HG02885 (cell line): ENCODE measurements around the gene RP9.
"Not testable (repeated sequence)": the region's sequence is repeated elsewhere in the genome, so short reads cannot be mapped to it uniquely, and the experiment has no call there.

Experiments used
- ATAC-seq: cut with Tn5 transposase; IDR thresholded peaks from one replicate; pipeline ENCODE4 v1.9.1; 2021; ENCODE audit warnings: mild to moderate bottlenecking; ENCODE audit not compliant: unreplicated experiment, poor library complexity

Gene RP9

GRCh38 chr7:33107136-33108066, 1.8 kb downstream of the RP9 start:
- ATAC-seq, result peak; percentile 35

DNA sequence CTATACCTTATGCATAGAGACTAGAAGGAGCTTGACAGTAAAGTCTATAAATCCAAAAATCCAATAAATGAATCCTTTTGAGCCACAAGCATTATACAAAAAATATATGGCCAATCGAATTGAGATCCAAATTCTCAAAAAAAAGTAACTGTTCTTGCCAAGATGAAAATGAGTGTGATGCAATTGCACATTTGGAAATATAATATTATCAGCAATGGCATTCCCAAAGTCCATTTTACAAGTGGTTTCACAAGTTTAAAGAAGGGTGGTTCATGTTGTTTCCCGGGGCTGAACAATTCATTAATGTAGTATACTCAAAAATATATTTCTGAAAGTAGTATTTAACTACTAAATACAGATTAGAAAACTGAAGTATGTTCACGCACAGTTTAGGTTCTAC, 7.3 kb downstream of the RP9 start:
- ATAC-seq, result no peak

DNA sequence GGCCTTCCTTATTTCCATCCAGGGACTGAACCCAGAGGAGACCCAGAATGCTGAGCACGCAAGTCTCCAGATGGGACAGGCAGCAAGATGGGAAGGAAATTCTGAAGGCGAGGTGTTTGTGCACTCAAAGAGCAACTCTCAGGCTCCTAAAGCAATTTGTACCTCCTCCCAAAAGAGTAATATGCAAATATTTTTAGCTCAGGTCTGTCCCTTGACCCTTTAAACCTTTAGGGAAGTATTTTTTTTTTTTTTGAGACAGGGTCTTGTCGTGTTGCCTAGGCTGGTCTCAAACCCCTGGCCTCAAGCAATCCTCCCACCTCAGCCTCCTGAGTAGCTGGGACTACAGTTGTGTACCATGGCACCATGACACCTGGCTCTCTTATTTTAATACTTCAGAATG, 8.4 kb downstream of the RP9 start:
- no peak for ATAC-seq

- no peak for ATAC-seq
Measured at GRCh38 chr7:33099154-33099940, 9.9 kb downstream of the RP9 start.

GRCh38 chr7:33094745-33095275, 14.4 kb downstream of the RP9 start:
- ATAC-seq, result not testable (repeated sequence)

- ATAC-seq, result no peak
Measured at GRCh38 chr7:33093266-33093665, 15.9 kb downstream of the RP9 start.

- no peak for ATAC-seq
Measured at GRCh38 chr7:33091641-33092191, 17.5 kb downstream of the RP9 start.

- ATAC-seq, result no peak
Measured at GRCh38 chr7:33091111-33091531, 18.1 kb downstream of the RP9 start.

- no peak for ATAC-seq
Measured at GRCh38 chr7:33089142-33089541, 20.1 kb downstream of the RP9 start.

DNA sequence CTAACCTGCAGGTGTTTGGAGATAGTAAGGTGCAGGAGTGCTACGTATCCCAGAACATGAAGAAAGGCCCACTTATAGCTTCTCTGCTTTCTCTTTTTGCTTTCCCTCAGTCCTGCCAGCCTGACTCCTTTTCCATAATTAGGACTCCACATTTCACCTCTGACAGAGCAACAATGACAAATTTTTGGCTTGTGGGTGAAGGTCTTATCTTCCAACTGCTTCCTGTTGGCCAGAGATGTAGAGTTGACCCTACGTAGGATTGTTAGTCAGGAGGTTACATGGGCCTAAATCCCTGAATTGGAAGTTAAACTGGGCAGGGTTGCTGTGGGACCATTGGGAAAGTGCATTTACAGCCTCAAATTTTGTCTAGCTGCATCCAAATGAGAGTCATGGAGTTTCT, 21.3 kb downstream of the RP9 start:
- no peak for ATAC-seq

DNA sequence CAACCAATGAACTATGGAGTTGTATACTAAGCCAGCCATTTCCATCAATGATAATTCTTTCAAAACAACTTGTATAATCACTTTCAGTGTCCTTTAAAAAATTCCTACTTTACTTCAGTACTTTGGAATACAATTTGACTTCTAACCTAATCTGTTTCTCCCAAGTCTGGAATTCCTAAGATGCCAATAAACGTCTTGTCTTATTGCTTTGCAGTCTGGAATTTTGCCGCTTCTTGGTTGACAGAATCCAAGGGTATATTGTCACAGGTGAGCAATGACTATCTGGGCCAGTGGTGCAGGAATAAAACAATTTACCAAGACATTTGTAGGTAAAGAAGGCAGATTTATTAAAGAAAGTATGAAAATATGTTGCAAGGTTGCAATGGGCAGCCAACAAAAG, 21.8 kb downstream of the RP9 start:
- no peak for ATAC-seq

- no peak for ATAC-seq
Measured at GRCh38 chr7:33079763-33080690, 29.2 kb downstream of the RP9 start.

GRCh38 chr7:33079096-33079495, 30.1 kb downstream of the RP9 start:
- ATAC-seq, result no peak

- ATAC-seq, result no peak
Measured at GRCh38 chr7:33076737-33077136, 32.5 kb downstream of the RP9 start.

DNA sequence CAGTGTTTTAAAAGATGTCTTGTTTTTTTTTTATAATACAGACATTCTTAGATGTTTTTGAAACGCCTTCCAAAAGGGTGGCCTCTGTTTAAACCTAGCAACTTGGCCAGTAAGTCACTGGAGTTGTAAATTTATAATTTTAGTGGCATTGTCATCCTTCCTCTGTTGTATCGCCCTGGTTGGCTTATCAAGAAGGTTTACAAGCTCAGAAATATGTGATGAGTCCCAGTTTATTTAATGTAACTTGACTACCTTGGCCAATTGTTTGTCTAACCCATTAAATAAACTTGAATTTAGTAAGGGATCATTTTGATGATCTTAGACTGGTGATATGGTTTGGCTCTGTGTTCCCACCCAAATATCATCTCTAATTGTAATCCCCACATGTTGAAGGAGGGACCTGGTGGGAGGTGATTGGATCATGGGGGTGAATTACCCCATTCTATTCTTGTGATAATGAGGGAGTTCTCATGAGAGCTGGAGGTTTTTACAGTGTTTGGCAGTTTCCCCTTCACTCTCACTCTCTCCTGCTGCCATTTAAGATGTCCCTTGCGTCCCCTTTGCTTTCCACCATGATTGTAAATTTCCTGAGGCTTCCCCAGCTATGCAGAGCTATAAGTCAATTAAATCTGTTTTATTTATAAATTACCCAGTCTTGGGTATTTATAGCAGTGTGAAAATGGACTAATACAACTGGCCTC, 33.2 kb downstream of the RP9 start:
- ATAC-seq, result no peak

- ATAC-seq, result peak; percentile 55
Measured at GRCh38 chr7:33073243-33073642, 36.0 kb downstream of the RP9 start.

DNA sequence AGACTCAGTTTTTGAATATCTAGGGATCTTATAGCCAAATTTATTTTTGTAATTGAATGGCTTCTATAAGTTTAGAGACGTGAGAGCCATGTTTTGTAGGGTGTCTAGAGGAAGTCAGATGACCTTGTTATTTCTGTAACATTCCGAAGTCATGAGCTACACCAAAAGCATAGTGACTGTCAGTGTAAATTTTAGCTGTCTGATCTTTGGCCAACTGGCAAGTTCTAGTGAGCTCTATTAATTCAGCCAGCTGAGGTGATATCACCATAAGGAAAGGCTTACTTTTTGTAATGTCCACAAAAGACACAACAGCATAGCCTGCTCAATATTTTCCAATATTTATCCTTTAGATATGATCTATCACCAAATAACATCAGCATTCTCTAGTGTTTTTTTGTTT, 36.7 kb downstream of the RP9 start:
- no peak for ATAC-seq

GRCh38 chr7:33070831-33071230, 38.4 kb downstream of the RP9 start:
- no peak for ATAC-seq

DNA sequence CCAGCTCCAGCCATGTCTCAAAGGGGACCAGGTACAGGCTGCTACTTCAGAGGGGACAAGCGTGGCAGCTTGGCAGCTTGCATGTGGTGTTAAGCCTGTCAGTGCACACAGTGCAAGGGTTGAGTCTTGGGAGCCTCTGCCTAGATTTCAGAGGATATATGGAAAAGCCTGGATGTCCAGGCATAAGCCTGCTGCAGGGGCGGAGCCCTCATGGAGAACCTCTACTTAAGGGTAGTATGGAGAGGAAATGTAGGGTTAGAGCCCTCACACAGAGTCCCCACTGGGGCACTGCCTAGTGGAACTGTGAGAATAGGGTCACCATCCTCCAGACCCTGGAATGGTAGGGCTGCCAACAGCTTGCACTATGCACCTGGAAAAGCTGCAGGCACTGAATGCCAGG, 38.9 kb downstream of the RP9 start:
- no peak for ATAC-seq
